Nephron progenitor cell (in vitro differentiated cells): Measurements from ENCODE around the gene OR2G6.

Experiments used
- DNase-seq: peaks from one replicate; pipeline ENCODE4 v3.0.0; 2021
- H3K27ac Mint-ChIP-seq: 2 replicates; pipeline ENCODE4 v1.8.0; 2021; ENCODE audit warnings: mild to moderate bottlenecking, moderate library complexity, mixed read lengths
- H3K27me3 Mint-ChIP-seq: 2 replicates; pipeline ENCODE4 v1.8.0; 2021; ENCODE audit warnings: mild to moderate bottlenecking, low read depth, mixed read lengths; ENCODE audit not compliant: poor library complexity
- H3K36me3 Mint-ChIP-seq: 2 replicates; pipeline ENCODE4 v1.8.0; 2021; ENCODE audit warnings: low read depth, mixed read lengths
- H3K4me1 Mint-ChIP-seq: 2 replicates; pipeline ENCODE4 v1.8.0; 2021; ENCODE audit warnings: mixed read lengths
- H3K4me3 Mint-ChIP-seq: 2 replicates; pipeline ENCODE4 v1.8.0; 2021; ENCODE audit warnings: mild to moderate bottlenecking, moderate library complexity, mixed read lengths
- H3K9me3 Mint-ChIP-seq: 2 replicates; pipeline ENCODE4 v1.8.0; 2021; ENCODE audit warnings: mild to moderate bottlenecking, moderate library complexity, mixed read lengths
- TF ChIP-seq, protein P1 (sequence below): fragments of 200-600 bp; sonication (generic); IDR thresholded peaks from 2 replicates; pipeline ENCODE4 v1.5.0; 2021; ENCODE audit warnings: antibody characterized with exemption

Gene OR2G6

DNA sequence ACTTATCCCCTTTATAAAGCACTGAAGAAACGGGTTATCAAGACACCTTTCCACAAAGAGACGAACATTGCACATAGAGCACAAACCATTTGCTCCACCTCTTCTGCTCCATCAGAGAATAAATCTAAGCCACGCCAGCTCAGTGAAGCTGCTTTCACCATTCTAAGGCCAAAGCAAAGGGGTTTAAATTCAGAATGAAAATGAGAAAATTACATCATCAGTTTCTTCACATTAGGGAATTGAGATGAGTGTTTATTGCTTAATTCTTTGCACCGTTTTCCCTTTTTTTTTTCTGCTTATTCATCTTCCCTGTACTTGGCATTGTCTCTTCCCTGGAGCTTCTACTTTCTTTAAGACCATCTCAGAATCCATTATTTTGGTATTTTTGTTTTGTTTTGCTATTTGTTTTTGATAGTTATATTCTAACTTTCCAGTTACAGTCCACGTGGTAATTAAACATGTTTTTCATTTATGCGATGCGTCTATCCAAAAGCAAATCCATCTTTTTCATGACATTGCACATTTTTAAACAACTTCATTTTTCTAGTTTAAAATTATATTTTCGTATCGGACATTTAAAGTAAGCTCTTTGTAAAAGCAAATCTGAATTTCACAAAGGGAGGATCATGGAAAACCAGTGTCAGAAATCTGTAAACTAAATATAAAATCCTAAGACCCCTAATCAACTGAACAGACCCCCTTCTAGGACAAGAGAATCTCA is 68.5 kb downstream of the OR2G6 start:
- Mint-ChIP-seq H3K4me3 (no peak overlapping the region), H3K27ac (no peak overlapping the region), H3K4me1 (no peaks in the 10 kb centered on the region), H3K27me3 (no peaks in the 10 kb centered on the region), H3K9me3 (peaks cover 57% of the 10 kb centered on the region), H3K36me3 (no peaks in the 10 kb centered on the region)
- DNase-seq = no peak
- TF ChIP-seq, protein P1, sequence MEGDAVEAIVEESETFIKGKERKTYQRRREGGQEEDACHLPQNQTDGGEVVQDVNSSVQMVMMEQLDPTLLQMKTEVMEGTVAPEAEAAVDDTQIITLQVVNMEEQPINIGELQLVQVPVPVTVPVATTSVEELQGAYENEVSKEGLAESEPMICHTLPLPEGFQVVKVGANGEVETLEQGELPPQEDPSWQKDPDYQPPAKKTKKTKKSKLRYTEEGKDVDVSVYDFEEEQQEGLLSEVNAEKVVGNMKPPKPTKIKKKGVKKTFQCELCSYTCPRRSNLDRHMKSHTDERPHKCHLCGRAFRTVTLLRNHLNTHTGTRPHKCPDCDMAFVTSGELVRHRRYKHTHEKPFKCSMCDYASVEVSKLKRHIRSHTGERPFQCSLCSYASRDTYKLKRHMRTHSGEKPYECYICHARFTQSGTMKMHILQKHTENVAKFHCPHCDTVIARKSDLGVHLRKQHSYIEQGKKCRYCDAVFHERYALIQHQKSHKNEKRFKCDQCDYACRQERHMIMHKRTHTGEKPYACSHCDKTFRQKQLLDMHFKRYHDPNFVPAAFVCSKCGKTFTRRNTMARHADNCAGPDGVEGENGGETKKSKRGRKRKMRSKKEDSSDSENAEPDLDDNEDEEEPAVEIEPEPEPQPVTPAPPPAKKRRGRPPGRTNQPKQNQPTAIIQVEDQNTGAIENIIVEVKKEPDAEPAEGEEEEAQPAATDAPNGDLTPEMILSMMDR = no peak
